GM12878 (cell line): Measurements from ENCODE around the gene MICA. TPM values are rescaled to one million over a fixed set of nuclear protein-coding genes. Genes with fewer than 3 reads are reported as not detected.

Experiments used
- ATF7 ChIP-seq: fragments of 450-650 bp; IDR thresholded peaks from 2 replicates; pipeline ENCODE4 v1.6.1; 2016; ENCODE audit warnings: low read depth, mild to moderate bottlenecking
- CBFB ChIP-seq: IDR thresholded peaks from 2 replicates; pipeline ENCODE4 v1.6.1; 2016; ENCODE audit warnings: antibody characterized with exemption, low read depth
- CEBPZ ChIP-seq: fragments of 150-350 bp; IDR thresholded peaks from 2 replicates; pipeline ENCODE4 v1.6.1; 2016; ENCODE audit warnings: low read depth, low read length
- FOXK2 ChIP-seq: fragments of 450-650 bp; IDR thresholded peaks from 2 replicates; pipeline ENCODE4 v1.6.1; 2017; ENCODE audit warnings: mild to moderate bottlenecking, moderate library complexity
- GATAD2B ChIP-seq: fragments of 450-650 bp; conservative IDR thresholded peaks from 2 replicates; pipeline ENCODE4 v1.6.1; 2017; ENCODE audit warnings: low read depth, mild to moderate bottlenecking, moderate library complexity
- IKZF2 ChIP-seq, 2 experiments: fragments of 450-650 bp; IDR thresholded peaks; 2 replicates each; pipeline ENCODE4 v1.6.1; 2017; ENCODE audit warnings: mild to moderate bottlenecking in 2 of 2, moderate library complexity in 2 of 2
- NBN ChIP-seq: fragments of 450-650 bp; IDR thresholded peaks from 2 replicates; pipeline ENCODE4 v1.6.1; 2016
- POLR2AphosphoS5 ChIP-seq: IDR thresholded peaks from 2 replicates; pipeline ENCODE4 v1.6.1; 2011; ENCODE audit warnings: mild to moderate bottlenecking, low read length, inconsistent platforms
- RUNX3 ChIP-seq: IDR thresholded peaks from 2 replicates; pipeline ENCODE4 v1.6.1; 2012; ENCODE audit warnings: low read length, inconsistent platforms
- SKIL ChIP-seq: fragments of 450-650 bp; IDR thresholded peaks from 2 replicates; pipeline ENCODE4 v1.6.1; 2017; ENCODE audit warnings: mild to moderate bottlenecking, low read depth, inconsistent platforms; ENCODE audit not compliant: poor library complexity, severe bottlenecking
- TAF1 ChIP-seq: IDR thresholded peaks from 2 replicates; pipeline ENCODE4 v1.6.1; 2011; ENCODE audit warnings: mild to moderate bottlenecking, low read depth, low read length, borderline replicate concordance
- YY1 ChIP-seq: IDR thresholded peaks from 2 replicates; pipeline ENCODE4 v1.6.1; 2011; ENCODE audit warnings: low read depth, mild to moderate bottlenecking, low read length
- ZNF687 ChIP-seq: fragments of 450-650 bp; IDR thresholded peaks from 2 replicates; pipeline ENCODE4 v1.6.1; 2017; ENCODE audit warnings: mild to moderate bottlenecking, moderate library complexity
- polyA plus RNA-seq, 11 experiments: library from polyadenylated mRNA; depleted of rRNA in 4 of 11; unstranded in 6 of 11; stranded (reverse) in 5 of 11; fragments of >200 nt; fragmentation: Nextera tagmentation in 4 of 11; fragmentation: Illumina TruSeq in 1 of 11; extraction: Ambion mirVana in 4 of 11; extraction: Trizol in 1 of 11; gene quantifications; 1 replicate in 1 of 11; 2 replicates in 10 of 11; pipeline versions ENCODE4 v1.2.1 to v1.2.3, GENCODE V29; 2011 to 2016; ENCODE audit warnings: inconsistent platforms in 2 of 11, missing spikeins in 2 of 11, low read depth in 1 of 11
- total RNA-seq, 4 experiments: library from RNA; depleted of rRNA in 3 of 4; stranded (reverse); fragments of >200 nt in 3 of 4; fragmentation: Illumina TruSeq in 1 of 4; extraction: Trizol in 1 of 4; gene quantifications; 2 replicates each; pipeline versions ENCODE4 v1.2.1 to v1.2.3, GENCODE V29; 2013 to 2021

MICA gene
- total and polyA plus RNA-seq, 10 of the 15 experiments (the other 5 are each of a cell fraction or from before 2014, with no cell fraction given) = 3.6 to 10.5 (median 6.9) TPM

DNA sequence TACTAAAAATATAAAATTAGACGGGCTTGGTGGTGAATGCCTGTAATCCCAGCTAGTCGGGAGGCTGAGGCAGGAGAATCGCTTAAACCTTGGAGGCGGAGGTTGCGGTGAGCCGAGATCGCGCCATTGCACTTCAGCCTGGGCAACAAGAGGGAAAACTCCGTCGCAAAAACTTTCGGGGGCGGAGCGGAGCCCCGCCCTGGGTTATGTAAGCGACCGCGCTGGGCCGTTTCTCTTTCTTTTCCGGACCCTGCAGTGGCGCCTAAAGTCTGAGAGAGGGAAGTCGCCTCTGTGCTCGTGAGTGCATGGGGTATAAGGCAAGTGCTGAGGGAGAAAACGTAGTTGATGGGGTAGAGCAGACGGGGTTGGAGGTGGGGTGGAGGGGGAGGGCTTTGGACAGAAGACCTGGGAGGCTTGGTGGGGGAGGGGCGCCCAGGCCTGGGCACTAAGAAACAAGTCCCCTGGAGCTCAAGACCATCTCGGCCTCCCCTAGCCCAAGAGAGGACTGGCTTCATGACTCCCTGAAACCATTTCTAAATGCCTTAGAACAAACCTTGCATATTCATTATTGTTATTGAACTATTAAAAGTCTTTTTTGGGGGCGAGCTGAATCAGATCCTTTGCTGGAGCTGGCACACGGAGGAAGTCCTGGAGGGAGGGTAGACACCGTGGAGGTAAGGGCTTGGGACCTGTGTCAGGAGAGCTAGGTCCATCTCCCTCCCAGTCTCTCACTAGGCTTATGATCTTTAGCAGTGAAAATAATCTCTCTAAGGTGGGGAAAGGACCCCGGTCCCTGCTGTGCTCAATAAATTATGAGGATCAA lies 2.7 kb upstream of the MICA start (continued):
- TF ChIP-seq SKIL = peak; percentile 43
- peak; percentile 67 for TF ChIP-seq NBN
- peak; percentile 66 for TF ChIP-seq CBFB
- peak; percentile 66 for TF ChIP-seq RUNX3
- TF ChIP-seq TAF1 = peak; percentile 80
- peak; percentile 17 to 49; a peak in 3 of 4 replicates for TF ChIP-seq IKZF2 (IDR thresholded peaks at IDR 0.05)
- TF ChIP-seq FOXK2 = no peak; the same call in 1 of the 2 replicates
- peak; percentile 68 for TF ChIP-seq YY1
- no peak; the same call in 1 of the 2 replicates for TF ChIP-seq ZNF687
- TF ChIP-seq CEBPZ = no peak
- peak; percentile 36 for TF ChIP-seq ATF7
- TF ChIP-seq GATAD2B = 0 out of 2 replicates have a peak, but pooled peaks have one; percentile 20
- peak; percentile 80 for TF ChIP-seq POLR2AphosphoS5
